GM23248 (cell line): ENCODE results near the gene P2RX7.

ENCODE experiments used
- EZH2 ChIP-seq: fragments of 200-600 bp; sonication (generic); IDR thresholded peaks from 2 replicates; pipeline ENCODE4 v1.6.1; 2018; ENCODE audit warnings: antibody characterized with exemption, mild to moderate bottlenecking; ENCODE audit not compliant: insufficient read depth, poor library complexity, severe bottlenecking
- EZH2phosphoT487 ChIP-seq: fragments of 200-600 bp; sonication (generic); IDR thresholded peaks from 2 replicates; pipeline ENCODE4 v1.6.1; 2018; ENCODE audit warnings: antibody characterized with exemption, moderate library complexity, mild to moderate bottlenecking, low read depth; ENCODE audit not compliant: insufficient read depth

DNA sequence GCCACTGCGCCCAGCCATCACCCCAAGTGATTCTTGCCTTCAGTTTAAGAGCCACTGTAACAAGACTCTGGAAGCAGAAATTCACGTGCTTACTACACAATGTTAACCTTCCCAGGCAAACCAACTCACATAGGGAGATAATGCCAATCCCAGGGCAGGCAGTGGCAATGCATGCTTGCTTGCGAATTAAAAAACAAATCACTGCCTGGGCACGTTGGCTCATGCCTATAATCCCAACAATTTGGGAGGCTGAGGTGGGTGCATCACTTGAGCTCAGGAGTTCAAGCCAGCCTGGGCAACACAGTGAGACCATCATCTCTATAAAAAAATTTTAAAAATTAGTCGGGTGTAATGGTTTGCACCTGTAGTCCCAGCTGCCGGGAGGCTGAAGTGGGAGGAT lies 39.5 kb downstream of the P2RX7 start:
- TF ChIP-seq EZH2 (no peak), EZH2phosphoT487 (no peak)
